Spleen (tissue), 7 donors: ENCODE data around the gene MEGF6.

ENCODE experiments used
- POLR2A ChIP-seq, 3 donors: fragments of 450-650 bp; IDR thresholded peaks; one replicate each; pipeline ENCODE4 v1.5.1; 2017; ENCODE audit warnings: antibody characterized with exemption in 3 of 3, mild to moderate bottlenecking in 1 of 3
- POLR2AphosphoS5 ChIP-seq, 3 donors: sonication (generic); formaldehyde crosslinking; IDR thresholded peaks; one replicate each; pipeline ENCODE4 v1.5.1; 2017; ENCODE audit warnings: antibody characterized with exemption in 3 of 3
- TF ChIP-seq, protein P1 (sequence below), 11 experiments: fragments of 200-600 bp in 7 of 11; fragments of 450-650 bp in 4 of 11; sonication (generic) in 4 of 11; IDR thresholded peaks in 8 of 11; conservative IDR thresholded peaks in 3 of 11; 1 replicate in 7 of 11; 2 replicates in 4 of 11; pipeline versions ENCODE4 v1.4.0 to v1.8.0; 2016 to 2021; ENCODE audit warnings: antibody characterized with exemption in 11 of 11, inconsistent platforms in 4 of 11, mild to moderate bottlenecking in 1 of 11
- donor health status: DM: no; HTN: no; CAD: no; lungs with moderate emphysema.
- donor health status: DM: no; HTN: no; CAD: no.
- donor health status: DM: no; HTN: no; CAD: no.

DNA sequence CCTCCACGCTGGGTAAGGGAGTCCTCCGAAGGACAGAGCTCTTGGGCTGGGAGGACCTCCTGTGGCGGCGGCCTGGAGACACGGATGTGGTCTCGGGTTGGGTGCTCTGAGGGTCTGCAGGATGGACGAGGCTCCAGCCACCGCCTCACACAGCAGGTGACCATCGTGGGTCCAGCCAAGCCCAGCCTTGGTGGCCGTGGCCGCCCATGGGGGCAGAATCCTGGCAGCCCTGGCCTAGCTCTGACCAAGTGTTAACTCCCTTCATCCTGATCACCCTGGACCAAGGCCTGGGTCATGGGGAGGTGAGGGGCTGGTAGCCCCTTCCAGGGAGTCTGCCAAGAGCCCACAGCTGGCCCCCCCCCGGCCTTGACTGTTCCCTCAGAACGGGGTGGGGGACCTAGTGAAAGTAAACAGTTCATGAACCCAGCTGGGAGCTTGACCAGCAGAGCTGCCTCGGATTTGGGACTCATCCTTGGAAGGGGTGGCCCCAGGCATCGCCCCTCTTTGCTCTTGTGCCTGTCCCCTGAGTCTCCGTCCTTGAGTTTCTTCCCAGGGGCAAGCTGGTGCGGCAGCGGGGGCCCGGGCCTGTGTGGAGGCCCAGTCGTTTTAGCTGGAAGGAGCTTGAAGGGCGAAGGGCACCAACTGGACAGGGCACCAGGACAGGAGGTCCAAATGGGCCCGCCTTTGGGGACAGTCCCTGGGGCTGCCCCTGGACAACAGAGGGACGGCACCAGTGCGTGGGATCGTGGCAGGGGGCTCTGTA lies 139.0 kb downstream of the MEGF6 start:
- TF ChIP-seq, protein P1, sequence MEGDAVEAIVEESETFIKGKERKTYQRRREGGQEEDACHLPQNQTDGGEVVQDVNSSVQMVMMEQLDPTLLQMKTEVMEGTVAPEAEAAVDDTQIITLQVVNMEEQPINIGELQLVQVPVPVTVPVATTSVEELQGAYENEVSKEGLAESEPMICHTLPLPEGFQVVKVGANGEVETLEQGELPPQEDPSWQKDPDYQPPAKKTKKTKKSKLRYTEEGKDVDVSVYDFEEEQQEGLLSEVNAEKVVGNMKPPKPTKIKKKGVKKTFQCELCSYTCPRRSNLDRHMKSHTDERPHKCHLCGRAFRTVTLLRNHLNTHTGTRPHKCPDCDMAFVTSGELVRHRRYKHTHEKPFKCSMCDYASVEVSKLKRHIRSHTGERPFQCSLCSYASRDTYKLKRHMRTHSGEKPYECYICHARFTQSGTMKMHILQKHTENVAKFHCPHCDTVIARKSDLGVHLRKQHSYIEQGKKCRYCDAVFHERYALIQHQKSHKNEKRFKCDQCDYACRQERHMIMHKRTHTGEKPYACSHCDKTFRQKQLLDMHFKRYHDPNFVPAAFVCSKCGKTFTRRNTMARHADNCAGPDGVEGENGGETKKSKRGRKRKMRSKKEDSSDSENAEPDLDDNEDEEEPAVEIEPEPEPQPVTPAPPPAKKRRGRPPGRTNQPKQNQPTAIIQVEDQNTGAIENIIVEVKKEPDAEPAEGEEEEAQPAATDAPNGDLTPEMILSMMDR (IDR thresholded peaks at IDR 0.05 in 8 of 11, conservative IDR thresholded peaks at IDR 0.05 in 3 of 11), result no peak
- no peak for TF ChIP-seq POLR2A (IDR thresholded peaks at IDR 0.05)
- TF ChIP-seq POLR2AphosphoS5 (IDR thresholded peaks at IDR 0.05), result no peak
